A549 (cell line): ENCODE measurements around the gene ELOVL2.

ENCODE experiments used
- BHLHE40 ChIP-seq: IDR thresholded peaks from 2 replicates; pipeline ENCODE4 v1.6.1; 2012; ENCODE audit warnings: low read depth, low read length, inconsistent platforms
- CEBPB ChIP-seq, 2 experiments: fragments of >200 bp in 1 of 2; sonication (Bioruptor Twin) in 1 of 2; formaldehyde crosslinking in 1 of 2; IDR thresholded peaks; 2 replicates each; pipeline ENCODE4 v1.6.1; 2012 to 2016
- CHD2 ChIP-seq: fragments of 150-350 bp; IDR thresholded peaks from 2 replicates; pipeline ENCODE4 v1.6.1; 2014; ENCODE audit warnings: low read length; ENCODE audit not compliant: partially characterized antibody
- EP300 ChIP-seq, 2 experiments: fragments of >200 bp; sonication (Bioruptor Twin); formaldehyde crosslinking; IDR thresholded peaks; 2 replicates in 1 of 2; 3 replicates in 1 of 2; pipeline ENCODE4 v1.6.1; 2016 to 2017
- JUN ChIP-seq, 2 experiments: fragments of >200 bp; sonication (Bioruptor Twin); formaldehyde crosslinking; IDR thresholded peaks; 2 replicates in 1 of 2; 3 replicates in 1 of 2; pipeline ENCODE4 v1.6.1; 2016 to 2017
- NR3C1 ChIP-seq: fragments of >200 bp; sonication (Bioruptor Twin); formaldehyde crosslinking; IDR thresholded peaks from 3 replicates; pipeline ENCODE4 v1.6.1; 2017
- PHF8 ChIP-seq: fragments of 200-600 bp; sonication (generic); IDR thresholded peaks from 2 replicates; pipeline ENCODE4 v1.6.1; 2016; ENCODE audit warnings: low read depth, mild to moderate bottlenecking, antibody characterized with exemption, moderate library complexity, borderline replicate concordance
- RFX5 ChIP-seq: fragments of 450-650 bp; IDR thresholded peaks from 2 replicates; pipeline ENCODE4 v1.7.1; 2014; ENCODE audit warnings: antibody characterized with exemption, mild to moderate bottlenecking, moderate library complexity
- TF ChIP-seq, protein P1 (sequence below): fragments of >200 bp; sonication (Bioruptor Twin); formaldehyde crosslinking; IDR thresholded peaks from 3 replicates; pipeline ENCODE4 v1.5.1; 2016

DNA sequence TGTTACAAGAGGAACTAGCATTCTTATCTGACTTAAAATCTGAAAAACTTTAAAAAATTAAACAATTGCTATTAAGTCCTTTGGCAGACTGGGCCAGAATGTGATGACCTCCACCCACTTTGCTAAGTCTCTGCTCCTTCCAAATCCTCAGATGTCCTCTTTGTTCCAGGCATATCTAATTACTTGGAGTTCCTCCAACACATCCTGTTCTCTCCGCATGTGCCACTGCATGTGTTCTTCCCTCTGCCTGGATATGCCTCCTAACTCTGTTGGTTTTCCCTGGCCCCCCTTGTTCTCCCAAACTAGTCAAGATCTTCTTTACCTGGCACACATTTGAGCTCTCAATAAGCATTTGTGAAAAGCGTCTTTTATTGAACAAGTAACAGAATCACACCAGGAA is 23.1 kb downstream of the ELOVL2 start:
- TF ChIP-seq JUN (IDR thresholded peaks at IDR 0.05) (no peak), NR3C1 (no peak), CHD2 (no peak), BHLHE40 (no peak), RFX5 (no peak), CEBPB (IDR thresholded peaks at IDR 0.05) (no peak), EP300 (IDR thresholded peaks at IDR 0.05) (no peak), PHF8 (no peak)
- TF ChIP-seq, protein P1, sequence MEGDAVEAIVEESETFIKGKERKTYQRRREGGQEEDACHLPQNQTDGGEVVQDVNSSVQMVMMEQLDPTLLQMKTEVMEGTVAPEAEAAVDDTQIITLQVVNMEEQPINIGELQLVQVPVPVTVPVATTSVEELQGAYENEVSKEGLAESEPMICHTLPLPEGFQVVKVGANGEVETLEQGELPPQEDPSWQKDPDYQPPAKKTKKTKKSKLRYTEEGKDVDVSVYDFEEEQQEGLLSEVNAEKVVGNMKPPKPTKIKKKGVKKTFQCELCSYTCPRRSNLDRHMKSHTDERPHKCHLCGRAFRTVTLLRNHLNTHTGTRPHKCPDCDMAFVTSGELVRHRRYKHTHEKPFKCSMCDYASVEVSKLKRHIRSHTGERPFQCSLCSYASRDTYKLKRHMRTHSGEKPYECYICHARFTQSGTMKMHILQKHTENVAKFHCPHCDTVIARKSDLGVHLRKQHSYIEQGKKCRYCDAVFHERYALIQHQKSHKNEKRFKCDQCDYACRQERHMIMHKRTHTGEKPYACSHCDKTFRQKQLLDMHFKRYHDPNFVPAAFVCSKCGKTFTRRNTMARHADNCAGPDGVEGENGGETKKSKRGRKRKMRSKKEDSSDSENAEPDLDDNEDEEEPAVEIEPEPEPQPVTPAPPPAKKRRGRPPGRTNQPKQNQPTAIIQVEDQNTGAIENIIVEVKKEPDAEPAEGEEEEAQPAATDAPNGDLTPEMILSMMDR, result no peak
